ENCODE measurements around the gene UQCC5.

The UQCC5 gene

GRCh38 chr3:52563984-52564383 lies 27.6 kb downstream of the UQCC5 start:
- no peak for DNase-seq (ENCODE audit: low spot score)
- TF ChIP-seq, protein P1, sequence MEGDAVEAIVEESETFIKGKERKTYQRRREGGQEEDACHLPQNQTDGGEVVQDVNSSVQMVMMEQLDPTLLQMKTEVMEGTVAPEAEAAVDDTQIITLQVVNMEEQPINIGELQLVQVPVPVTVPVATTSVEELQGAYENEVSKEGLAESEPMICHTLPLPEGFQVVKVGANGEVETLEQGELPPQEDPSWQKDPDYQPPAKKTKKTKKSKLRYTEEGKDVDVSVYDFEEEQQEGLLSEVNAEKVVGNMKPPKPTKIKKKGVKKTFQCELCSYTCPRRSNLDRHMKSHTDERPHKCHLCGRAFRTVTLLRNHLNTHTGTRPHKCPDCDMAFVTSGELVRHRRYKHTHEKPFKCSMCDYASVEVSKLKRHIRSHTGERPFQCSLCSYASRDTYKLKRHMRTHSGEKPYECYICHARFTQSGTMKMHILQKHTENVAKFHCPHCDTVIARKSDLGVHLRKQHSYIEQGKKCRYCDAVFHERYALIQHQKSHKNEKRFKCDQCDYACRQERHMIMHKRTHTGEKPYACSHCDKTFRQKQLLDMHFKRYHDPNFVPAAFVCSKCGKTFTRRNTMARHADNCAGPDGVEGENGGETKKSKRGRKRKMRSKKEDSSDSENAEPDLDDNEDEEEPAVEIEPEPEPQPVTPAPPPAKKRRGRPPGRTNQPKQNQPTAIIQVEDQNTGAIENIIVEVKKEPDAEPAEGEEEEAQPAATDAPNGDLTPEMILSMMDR (IDR thresholded peaks at IDR 0.05; ENCODE audit: extremely low read depth, missing control alignments) = no peak

DNA sequence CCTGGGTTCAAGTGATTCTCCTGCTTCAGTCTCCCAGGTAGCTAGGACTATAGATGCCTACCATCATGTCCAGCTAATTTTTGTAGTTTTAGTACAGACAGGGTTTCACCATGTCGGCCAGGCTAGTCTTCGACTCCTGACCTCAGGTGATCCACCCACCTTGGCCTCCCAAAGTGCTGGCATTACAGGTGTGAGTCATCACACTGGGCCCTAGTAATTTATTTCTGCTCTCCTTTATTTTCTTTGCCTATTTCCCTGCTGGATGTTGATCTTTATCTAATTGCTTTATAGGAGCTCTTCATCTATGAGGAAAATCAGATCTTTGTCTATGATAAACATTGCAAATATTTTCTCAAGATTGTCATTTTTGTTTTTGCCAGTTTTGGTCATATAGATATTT lies 31.7 kb downstream of the UQCC5 start:
- TF ChIP-seq, protein P1 (IDR thresholded peaks at IDR 0.05; ENCODE audit: extremely low read depth, missing control alignments) = no peak

DNA sequence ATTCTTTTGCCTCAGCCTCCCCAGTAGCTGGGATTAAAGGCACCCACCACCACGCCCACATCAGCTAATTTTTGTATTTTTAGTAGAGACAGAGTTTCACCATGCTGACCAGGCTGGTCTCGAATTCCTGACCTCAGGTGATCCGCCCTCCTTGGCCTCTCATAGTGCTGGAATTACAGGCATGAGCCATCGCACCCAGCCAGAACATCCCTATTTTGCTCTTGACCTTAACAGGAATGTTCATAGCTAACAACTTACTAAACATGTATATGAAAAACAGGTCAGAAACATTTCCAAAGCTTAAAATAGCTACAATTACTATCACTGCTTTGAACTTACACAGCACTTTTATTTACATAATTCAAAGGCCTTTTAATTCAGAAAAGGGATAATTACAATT lies 33.7 kb downstream of the UQCC5 start:
- TF ChIP-seq, protein P1 (IDR thresholded peaks at IDR 0.05; ENCODE audit: extremely low read depth, missing control alignments) = no peak

More for the DNA sequence above, 31.7 kb downstream of the UQCC5 start:
- DNase-seq (ENCODE audit: low spot score) = no peak

GRCh38 chr3:52572221-52572620 lies 35.8 kb downstream of the UQCC5 start:
- TF ChIP-seq, protein P1 (IDR thresholded peaks at IDR 0.05; ENCODE audit: extremely low read depth, missing control alignments) = no peak
- DNase-seq (ENCODE audit: low spot score) = no peak

More for the DNA sequence above, 33.7 kb downstream of the UQCC5 start:
- DNase-seq (ENCODE audit: low spot score) = no peak

GRCh38 chr3:52574056-52574965 lies 37.9 kb downstream of the UQCC5 start:
- DNase-seq (ENCODE audit: low spot score) = no peak
- TF ChIP-seq, protein P1 (IDR thresholded peaks at IDR 0.05; ENCODE audit: extremely low read depth, missing control alignments) = no peak

Measured in GM20000 (cell line).